Activated naive CD8-positive, alpha-beta T cell treated with anti-CD3 and anti-CD28 coated beads for 36 hours (primary cell): ENCODE results near the gene ACKR1. TPM values are rescaled to one million over a fixed set of nuclear protein-coding genes. Genes with fewer than 3 reads are reported as not detected.

ENCODE experiments used
- DNase-seq: peaks from one replicate; pipeline ENCODE4 v3.0.0; 2021
- H3K27ac Mint-ChIP-seq: one replicate; pipeline ENCODE4 v1.8.0; 2022; ENCODE audit warnings: mild to moderate bottlenecking, moderate library complexity, mixed read lengths
- H3K27me3 Mint-ChIP-seq: one replicate; pipeline ENCODE4 v1.8.0; 2022; ENCODE audit warnings: mild to moderate bottlenecking, mixed read lengths
- H3K36me3 Mint-ChIP-seq: one replicate; pipeline ENCODE4 v1.8.0; 2021; ENCODE audit warnings: mild to moderate bottlenecking, mixed read lengths
- H3K4me1 Mint-ChIP-seq: one replicate; pipeline ENCODE4 v1.8.0; 2021; ENCODE audit warnings: mixed read lengths
- H3K4me3 Mint-ChIP-seq: one replicate; pipeline ENCODE4 v1.8.0; 2022; ENCODE audit warnings: mild to moderate bottlenecking, moderate library complexity, mixed read lengths
- H3K9me3 Mint-ChIP-seq: one replicate; pipeline ENCODE4 v1.8.0; 2022; ENCODE audit warnings: mixed read lengths
- total RNA-seq, 2 experiments: library from RNA; stranded (reverse); gene quantifications; one replicate each; pipeline ENCODE4 v1.2.3, GENCODE V29; 2021

Gene ACKR1
- total RNA-seq, 2 experiments from 2014 or later: not detected

- no peak overlapping the region for H3K4me3 Mint-ChIP-seq
- no peaks in the 10 kb centered on the region for H3K4me1 Mint-ChIP-seq
- H3K36me3 Mint-ChIP-seq: no peaks in the 10 kb centered on the region
- H3K27ac Mint-ChIP-seq: no peak overlapping the region
- H3K27me3 Mint-ChIP-seq: peaks cover 56% of the 10 kb centered on the region
- H3K9me3 Mint-ChIP-seq: no peaks in the 10 kb centered on the region
- no peak for DNase-seq
Observed at GRCh38 chr1:159179906-159180305, 24.8 kb upstream of the ACKR1 start.

GRCh38 chr1:159180516-159180915 lies 24.2 kb upstream of the ACKR1 start:
- H3K4me3 Mint-ChIP-seq: no peak overlapping the region
- no peak for DNase-seq
- H3K4me1 Mint-ChIP-seq: no peaks in the 10 kb centered on the region
- no peaks in the 10 kb centered on the region for H3K36me3 Mint-ChIP-seq
- no peaks in the 10 kb centered on the region for H3K9me3 Mint-ChIP-seq
- no peak overlapping the region for H3K27ac Mint-ChIP-seq
- peaks cover 59% of the 10 kb centered on the region for H3K27me3 Mint-ChIP-seq

- Mint-ChIP-seq H3K27ac (no peak overlapping the region), H3K36me3 (no peaks in the 10 kb centered on the region), H3K4me1 (no peaks in the 10 kb centered on the region), H3K27me3 (peaks cover 64% of the 10 kb centered on the region), H3K9me3 (no peaks in the 10 kb centered on the region), H3K4me3 (no peak overlapping the region)
- DNase-seq: no peak
Observed at GRCh38 chr1:159181328-159182024, 23.2 kb upstream of the ACKR1 start.

GRCh38 chr1:159184201-159184600 lies 20.5 kb upstream of the ACKR1 start:
- Mint-ChIP-seq H3K27ac (no peak overlapping the region), H3K4me3 (no peak overlapping the region), H3K27me3 (peaks cover 78% of the 10 kb centered on the region), H3K9me3 (no peaks in the 10 kb centered on the region), H3K4me1 (peaks cover 4% of the 10 kb centered on the region), H3K36me3 (no peaks in the 10 kb centered on the region)
- DNase-seq: no peak

- Mint-ChIP-seq H3K4me1 (peaks cover 4% of the 10 kb centered on the region), H3K4me3 (no peak overlapping the region), H3K9me3 (no peaks in the 10 kb centered on the region), H3K27me3 (peaks cover 83% of the 10 kb centered on the region), H3K27ac (no peak overlapping the region), H3K36me3 (no peaks in the 10 kb centered on the region)
- DNase-seq: no peak
Observed at GRCh38 chr1:159185121-159185520, 19.6 kb upstream of the ACKR1 start.

GRCh38 chr1:159187033-159187432 lies 17.6 kb upstream of the ACKR1 start:
- no peak overlapping the region for H3K27ac Mint-ChIP-seq

GRCh38 chr1:159187647-159188374 lies 16.9 kb upstream of the ACKR1 start:
- no peaks in the 10 kb centered on the region for H3K9me3 Mint-ChIP-seq
- H3K36me3 Mint-ChIP-seq: no peaks in the 10 kb centered on the region
- no peak for DNase-seq
- no peak overlapping the region for H3K4me3 Mint-ChIP-seq
- H3K27me3 Mint-ChIP-seq: peaks cover 83% of the 10 kb centered on the region
- H3K4me1 Mint-ChIP-seq: peaks cover 4% of the 10 kb centered on the region
- H3K27ac Mint-ChIP-seq: no peak overlapping the region

More at GRCh38 chr1:159187033-159187432, 17.6 kb upstream of the ACKR1 start:
- no peak overlapping the region for H3K4me3 Mint-ChIP-seq
- no peak for DNase-seq
- peaks cover 4% of the 10 kb centered on the region for H3K4me1 Mint-ChIP-seq
- no peaks in the 10 kb centered on the region for H3K9me3 Mint-ChIP-seq
- H3K27me3 Mint-ChIP-seq: peaks cover 84% of the 10 kb centered on the region
- no peaks in the 10 kb centered on the region for H3K36me3 Mint-ChIP-seq

- H3K27me3 Mint-ChIP-seq: peaks cover 79% of the 10 kb centered on the region
- peak overlapping the region; percentile 26 for H3K4me3 Mint-ChIP-seq
- no peak overlapping the region for H3K27ac Mint-ChIP-seq
- no peaks in the 10 kb centered on the region for H3K36me3 Mint-ChIP-seq
- peak; percentile 16 for DNase-seq
- no peaks in the 10 kb centered on the region for H3K9me3 Mint-ChIP-seq
- peaks cover 4% of the 10 kb centered on the region for H3K4me1 Mint-ChIP-seq
Observed at GRCh38 chr1:159188375-159188788, 16.3 kb upstream of the ACKR1 start.

GRCh38 chr1:159190441-159190840 lies 14.2 kb upstream of the ACKR1 start:
- H3K4me3 Mint-ChIP-seq: no peak overlapping the region
- H3K27ac Mint-ChIP-seq: no peak overlapping the region
- no peaks in the 10 kb centered on the region for H3K36me3 Mint-ChIP-seq
- H3K27me3 Mint-ChIP-seq: peaks cover 67% of the 10 kb centered on the region
- H3K9me3 Mint-ChIP-seq: no peaks in the 10 kb centered on the region
- H3K4me1 Mint-ChIP-seq: peaks cover 4% of the 10 kb centered on the region
- DNase-seq: no peak

GRCh38 chr1:159196543-159196942 lies 8.1 kb upstream of the ACKR1 start:
- H3K27ac Mint-ChIP-seq: no peak overlapping the region
- peaks cover 33% of the 10 kb centered on the region for H3K27me3 Mint-ChIP-seq
- no peak for DNase-seq
- no peaks in the 10 kb centered on the region for H3K9me3 Mint-ChIP-seq
- no peaks in the 10 kb centered on the region for H3K36me3 Mint-ChIP-seq
- peaks cover 12% of the 10 kb centered on the region for H3K4me1 Mint-ChIP-seq
- H3K4me3 Mint-ChIP-seq: no peak overlapping the region

- Mint-ChIP-seq H3K4me1 (peaks cover 15% of the 10 kb centered on the region), H3K27me3 (peaks cover 23% of the 10 kb centered on the region), H3K36me3 (no peaks in the 10 kb centered on the region), H3K27ac (no peak overlapping the region), H3K4me3 (no peak overlapping the region), H3K9me3 (no peaks in the 10 kb centered on the region)
- DNase-seq: peak; percentile 56
Observed at GRCh38 chr1:159197561-159198557, 6.8 kb upstream of the ACKR1 start.

GRCh38 chr1:159199901-159200300 lies 4.8 kb upstream of the ACKR1 start:
- H3K4me1 Mint-ChIP-seq: peaks cover 23% of the 10 kb centered on the region
- H3K36me3 Mint-ChIP-seq: no peaks in the 10 kb centered on the region
- DNase-seq: no peak
- no peaks in the 10 kb centered on the region for H3K9me3 Mint-ChIP-seq
- H3K27me3 Mint-ChIP-seq: peaks cover 32% of the 10 kb centered on the region
- H3K27ac Mint-ChIP-seq: no peak overlapping the region
- no peak overlapping the region for H3K4me3 Mint-ChIP-seq

GRCh38 chr1:159200769-159201168 lies 3.9 kb upstream of the ACKR1 start:
- no peaks in the 10 kb centered on the region for H3K9me3 Mint-ChIP-seq
- H3K36me3 Mint-ChIP-seq: no peaks in the 10 kb centered on the region
- no peak overlapping the region for H3K4me3 Mint-ChIP-seq
- DNase-seq: no peak
- peaks cover 23% of the 10 kb centered on the region for H3K4me1 Mint-ChIP-seq
- no peak overlapping the region for H3K27ac Mint-ChIP-seq
- peaks cover 37% of the 10 kb centered on the region for H3K27me3 Mint-ChIP-seq

GRCh38 chr1:159201642-159202041 lies 3.0 kb upstream of the ACKR1 start:
- Mint-ChIP-seq H3K4me1 (peaks cover 27% of the 10 kb centered on the region), H3K27me3 (peaks cover 37% of the 10 kb centered on the region), H3K4me3 (no peak overlapping the region), H3K27ac (no peak overlapping the region), H3K36me3 (no peaks in the 10 kb centered on the region), H3K9me3 (no peaks in the 10 kb centered on the region)
- no peak for DNase-seq

- no peak overlapping the region for H3K27ac Mint-ChIP-seq
Observed at GRCh38 chr1:159203610-159204009, 1.1 kb upstream of the ACKR1 start.

More at GRCh38 chr1:159203610-159204009, 1.1 kb upstream of the ACKR1 start:
- DNase-seq: no peak
- no peaks in the 10 kb centered on the region for H3K36me3 Mint-ChIP-seq
- no peak overlapping the region for H3K4me3 Mint-ChIP-seq
- peaks cover 42% of the 10 kb centered on the region for H3K4me1 Mint-ChIP-seq
- H3K27me3 Mint-ChIP-seq: peaks cover 44% of the 10 kb centered on the region
- H3K9me3 Mint-ChIP-seq: no peaks in the 10 kb centered on the region
